ENCODE results near the gene B3GNT2. TPM values are rescaled to one million over a fixed set of nuclear protein-coding genes. Genes with fewer than 3 reads are reported as not detected.
"Not testable (repeated sequence)": the region's sequence is repeated elsewhere in the genome, so short reads cannot be mapped to it uniquely, and the experiment has no call there.

Gene B3GNT2
- total RNA-seq, 1 experiment from 2014 or later = 32.2 TPM

DNA sequence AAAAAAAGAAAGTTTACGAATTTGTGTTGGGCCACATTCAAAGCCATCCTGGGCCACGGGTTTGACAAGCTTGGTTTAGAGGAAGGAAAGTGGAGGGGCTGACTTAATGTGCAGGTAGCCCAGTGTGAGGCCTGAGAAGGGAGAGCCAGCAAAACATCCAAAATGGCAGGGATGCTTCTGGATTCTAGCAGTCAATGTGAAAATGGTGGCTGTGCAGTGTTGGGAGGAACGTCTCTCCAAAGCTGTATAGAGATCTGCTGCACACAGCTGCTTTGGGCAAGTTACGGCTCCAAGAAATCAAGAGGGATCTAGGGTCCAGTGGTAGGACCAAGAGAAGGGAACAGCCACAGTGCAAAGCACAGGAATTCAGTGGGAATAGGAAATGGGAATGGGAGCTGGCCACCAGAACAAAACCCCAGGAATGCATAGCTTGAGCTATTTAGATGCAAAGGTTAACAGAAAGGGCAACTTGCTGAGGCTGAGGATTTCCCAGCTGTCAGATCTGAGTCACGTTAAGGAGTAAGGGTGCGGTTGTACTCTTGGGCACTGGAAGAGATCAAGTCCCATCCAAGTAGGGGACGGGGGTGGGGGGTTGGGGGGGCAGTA lies 70.6 kb downstream of the B3GNT2 start (continued):
- TF ChIP-seq, protein P1, sequence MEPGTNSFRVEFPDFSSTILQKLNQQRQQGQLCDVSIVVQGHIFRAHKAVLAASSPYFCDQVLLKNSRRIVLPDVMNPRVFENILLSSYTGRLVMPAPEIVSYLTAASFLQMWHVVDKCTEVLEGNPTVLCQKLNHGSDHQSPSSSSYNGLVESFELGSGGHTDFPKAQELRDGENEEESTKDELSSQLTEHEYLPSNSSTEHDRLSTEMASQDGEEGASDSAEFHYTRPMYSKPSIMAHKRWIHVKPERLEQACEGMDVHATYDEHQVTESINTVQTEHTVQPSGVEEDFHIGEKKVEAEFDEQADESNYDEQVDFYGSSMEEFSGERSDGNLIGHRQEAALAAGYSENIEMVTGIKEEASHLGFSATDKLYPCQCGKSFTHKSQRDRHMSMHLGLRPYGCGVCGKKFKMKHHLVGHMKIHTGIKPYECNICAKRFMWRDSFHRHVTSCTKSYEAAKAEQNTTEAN (CRISPR knock-in tag; IDR thresholded peaks at IDR 0.05) = no peak

DNA sequence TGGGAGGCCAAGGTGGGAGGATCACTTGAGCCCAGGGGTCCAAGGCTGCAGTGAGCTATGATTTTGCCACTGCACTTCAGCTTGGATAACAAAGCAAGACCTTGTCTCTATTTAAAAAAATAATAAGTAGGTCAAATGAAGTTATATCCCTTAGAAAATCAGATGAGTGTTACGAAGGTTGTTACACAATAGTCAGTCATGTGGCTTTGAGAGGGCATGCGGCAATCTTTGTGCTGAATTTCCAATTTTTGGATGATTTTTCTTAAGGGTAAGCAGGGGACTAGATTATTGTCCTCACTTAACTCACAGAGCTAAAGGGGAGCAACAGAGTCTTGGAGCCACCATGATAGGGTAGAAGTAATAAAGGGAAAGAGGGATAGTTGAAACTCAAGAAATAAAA lies 71.8 kb downstream of the B3GNT2 start:
- H3K4me3 Mint-ChIP-seq = no peak overlapping the region
- H3K27ac Mint-ChIP-seq = no peak overlapping the region
- ATAC-seq = no peak
- H3K9me3 Mint-ChIP-seq = peaks cover 18% of the 10 kb centered on the region
- peaks cover 27% of the 10 kb centered on the region for H3K4me1 Mint-ChIP-seq
- no peaks in the 10 kb centered on the region for H3K27me3 Mint-ChIP-seq (ENCODE audit: low read depth)
- POLR2A ChIA-PET = no interaction called here
- CTCF ChIA-PET = interaction anchor here (0.5 kb wide), 1 partner anchor 179 kb away, joined by 3 read pairs; no protein-coding TSS in a partner anchor
- DNase-seq (ENCODE audit: low spot score) = no peak
- peaks cover 13% of the 10 kb centered on the region for H3K36me3 Mint-ChIP-seq
- TF ChIP-seq SMAD4 (CRISPR knock-in tag; IDR thresholded peaks at IDR 0.05) = no peak
- TF ChIP-seq, protein P2, sequence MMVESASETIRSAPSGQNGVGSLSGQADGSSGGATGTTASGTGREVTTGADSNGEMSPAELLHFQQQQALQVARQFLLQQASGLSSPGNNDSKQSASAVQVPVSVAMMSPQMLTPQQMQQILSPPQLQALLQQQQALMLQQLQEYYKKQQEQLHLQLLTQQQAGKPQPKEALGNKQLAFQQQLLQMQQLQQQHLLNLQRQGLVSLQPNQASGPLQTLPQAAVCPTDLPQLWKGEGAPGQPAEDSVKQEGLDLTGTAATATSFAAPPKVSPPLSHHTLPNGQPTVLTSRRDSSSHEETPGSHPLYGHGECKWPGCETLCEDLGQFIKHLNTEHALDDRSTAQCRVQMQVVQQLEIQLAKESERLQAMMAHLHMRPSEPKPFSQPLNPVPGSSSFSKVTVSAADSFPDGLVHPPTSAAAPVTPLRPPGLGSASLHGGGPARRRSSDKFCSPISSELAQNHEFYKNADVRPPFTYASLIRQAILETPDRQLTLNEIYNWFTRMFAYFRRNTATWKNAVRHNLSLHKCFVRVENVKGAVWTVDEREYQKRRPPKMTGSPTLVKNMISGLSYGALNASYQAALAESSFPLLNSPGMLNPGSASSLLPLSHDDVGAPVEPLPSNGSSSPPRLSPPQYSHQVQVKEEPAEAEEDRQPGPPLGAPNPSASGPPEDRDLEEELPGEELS (CRISPR knock-in tag; IDR thresholded peaks at IDR 0.05) = no peak

GRCh38 chr2:62268681-62269188 lies 72.8 kb downstream of the B3GNT2 start:
- POLR2A ChIA-PET; H3K27me3 Mint-ChIP-seq (ENCODE audit: low read depth); CTCF ChIA-PET; H3K4me3 Mint-ChIP-seq; ATAC-seq; DNase-seq (ENCODE audit: low spot score); H3K27ac Mint-ChIP-seq: not testable (repeated sequence)
- peaks cover 20% of the 10 kb centered on the region for H3K4me1 Mint-ChIP-seq
- H3K36me3 Mint-ChIP-seq = peaks cover 13% of the 10 kb centered on the region
- H3K9me3 Mint-ChIP-seq = peaks cover 18% of the 10 kb centered on the region

GRCh38 chr2:62270728-62271127 lies 74.8 kb downstream of the B3GNT2 start:
- Mint-ChIP-seq H3K9me3 (peaks cover 37% of the 10 kb centered on the region), H3K27me3 (ENCODE audit: low read depth) (peaks cover 5% of the 10 kb centered on the region; the same call in 1 of the 2 replicates), H3K27ac (no peak overlapping the region), H3K36me3 (peaks cover 25% of the 10 kb centered on the region), H3K4me3 (no peak overlapping the region), H3K4me1 (peaks cover 16% of the 10 kb centered on the region)
- CTCF ChIA-PET = no interaction called here
- ATAC-seq (no peak), DNase-seq (ENCODE audit: low spot score) (no peak)
- POLR2A ChIA-PET = no interaction called here
- TF ChIP-seq, protein P3, sequence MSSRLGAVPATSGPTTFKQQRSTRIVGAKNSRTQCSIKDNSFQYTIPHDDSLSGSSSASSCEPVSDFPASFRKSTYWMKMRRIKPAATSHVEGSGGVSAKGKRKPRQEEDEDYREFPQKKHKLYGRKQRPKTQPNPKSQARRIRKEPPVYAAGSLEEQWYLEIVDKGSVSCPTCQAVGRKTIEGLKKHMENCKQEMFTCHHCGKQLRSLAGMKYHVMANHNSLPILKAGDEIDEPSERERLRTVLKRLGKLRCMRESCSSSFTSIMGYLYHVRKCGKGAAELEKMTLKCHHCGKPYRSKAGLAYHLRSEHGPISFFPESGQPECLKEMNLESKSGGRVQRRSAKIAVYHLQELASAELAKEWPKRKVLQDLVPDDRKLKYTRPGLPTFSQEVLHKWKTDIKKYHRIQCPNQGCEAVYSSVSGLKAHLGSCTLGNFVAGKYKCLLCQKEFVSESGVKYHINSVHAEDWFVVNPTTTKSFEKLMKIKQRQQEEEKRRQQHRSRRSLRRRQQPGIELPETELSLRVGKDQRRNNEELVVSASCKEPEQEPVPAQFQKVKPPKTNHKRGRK (CRISPR knock-in tag; IDR thresholded peaks at IDR 0.05; ENCODE audit: borderline replicate concordance) = no peak
- no peak for TF ChIP-seq ZNF317 (CRISPR knock-in tag; IDR thresholded peaks at IDR 0.05; ENCODE audit: borderline replicate concordance, low read depth)
- TF ChIP-seq NFYB (CRISPR knock-in tag; conservative IDR thresholded peaks at IDR 0.05; ENCODE audit: low read depth) = no peak
- no peak for TF ChIP-seq MLX (CRISPR knock-in tag; IDR thresholded peaks at IDR 0.05)
- TF ChIP-seq, protein P4, sequence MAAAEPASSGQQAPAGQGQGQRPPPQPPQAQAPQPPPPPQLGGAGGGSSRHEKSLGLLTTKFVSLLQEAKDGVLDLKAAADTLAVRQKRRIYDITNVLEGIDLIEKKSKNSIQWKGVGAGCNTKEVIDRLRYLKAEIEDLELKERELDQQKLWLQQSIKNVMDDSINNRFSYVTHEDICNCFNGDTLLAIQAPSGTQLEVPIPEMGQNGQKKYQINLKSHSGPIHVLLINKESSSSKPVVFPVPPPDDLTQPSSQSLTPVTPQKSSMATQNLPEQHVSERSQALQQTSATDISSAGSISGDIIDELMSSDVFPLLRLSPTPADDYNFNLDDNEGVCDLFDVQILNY (CRISPR knock-in tag; IDR thresholded peaks at IDR 0.05) = no peak
- TF ChIP-seq GABPB1 (CRISPR knock-in tag; IDR thresholded peaks at IDR 0.05) = no peak
- TF ChIP-seq, protein P5, sequence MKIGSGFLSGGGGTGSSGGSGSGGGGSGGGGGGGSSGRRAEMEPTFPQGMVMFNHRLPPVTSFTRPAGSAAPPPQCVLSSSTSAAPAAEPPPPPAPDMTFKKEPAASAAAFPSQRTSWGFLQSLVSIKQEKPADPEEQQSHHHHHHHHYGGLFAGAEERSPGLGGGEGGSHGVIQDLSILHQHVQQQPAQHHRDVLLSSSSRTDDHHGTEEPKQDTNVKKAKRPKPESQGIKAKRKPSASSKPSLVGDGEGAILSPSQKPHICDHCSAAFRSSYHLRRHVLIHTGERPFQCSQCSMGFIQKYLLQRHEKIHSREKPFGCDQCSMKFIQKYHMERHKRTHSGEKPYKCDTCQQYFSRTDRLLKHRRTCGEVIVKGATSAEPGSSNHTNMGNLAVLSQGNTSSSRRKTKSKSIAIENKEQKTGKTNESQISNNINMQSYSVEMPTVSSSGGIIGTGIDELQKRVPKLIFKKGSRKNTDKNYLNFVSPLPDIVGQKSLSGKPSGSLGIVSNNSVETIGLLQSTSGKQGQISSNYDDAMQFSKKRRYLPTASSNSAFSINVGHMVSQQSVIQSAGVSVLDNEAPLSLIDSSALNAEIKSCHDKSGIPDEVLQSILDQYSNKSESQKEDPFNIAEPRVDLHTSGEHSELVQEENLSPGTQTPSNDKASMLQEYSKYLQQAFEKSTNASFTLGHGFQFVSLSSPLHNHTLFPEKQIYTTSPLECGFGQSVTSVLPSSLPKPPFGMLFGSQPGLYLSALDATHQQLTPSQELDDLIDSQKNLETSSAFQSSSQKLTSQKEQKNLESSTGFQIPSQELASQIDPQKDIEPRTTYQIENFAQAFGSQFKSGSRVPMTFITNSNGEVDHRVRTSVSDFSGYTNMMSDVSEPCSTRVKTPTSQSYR (CRISPR knock-in tag; IDR thresholded peaks at IDR 0.05) = no peak
- TF ChIP-seq, protein P6, sequence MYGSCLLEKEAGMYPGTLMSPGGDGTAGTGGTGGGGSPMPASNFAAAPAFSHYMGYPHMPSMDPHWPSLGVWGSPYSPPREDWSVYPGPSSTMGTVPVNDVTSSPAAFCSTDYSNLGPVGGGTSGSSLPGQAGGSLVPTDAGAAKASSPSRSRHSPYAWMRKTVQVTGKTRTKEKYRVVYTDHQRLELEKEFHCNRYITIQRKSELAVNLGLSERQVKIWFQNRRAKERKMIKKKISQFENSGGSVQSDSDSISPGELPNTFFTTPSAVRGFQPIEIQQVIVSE (CRISPR knock-in tag; IDR thresholded peaks at IDR 0.05; ENCODE audit: borderline replicate concordance) = no peak
- TF ChIP-seq, protein P7, sequence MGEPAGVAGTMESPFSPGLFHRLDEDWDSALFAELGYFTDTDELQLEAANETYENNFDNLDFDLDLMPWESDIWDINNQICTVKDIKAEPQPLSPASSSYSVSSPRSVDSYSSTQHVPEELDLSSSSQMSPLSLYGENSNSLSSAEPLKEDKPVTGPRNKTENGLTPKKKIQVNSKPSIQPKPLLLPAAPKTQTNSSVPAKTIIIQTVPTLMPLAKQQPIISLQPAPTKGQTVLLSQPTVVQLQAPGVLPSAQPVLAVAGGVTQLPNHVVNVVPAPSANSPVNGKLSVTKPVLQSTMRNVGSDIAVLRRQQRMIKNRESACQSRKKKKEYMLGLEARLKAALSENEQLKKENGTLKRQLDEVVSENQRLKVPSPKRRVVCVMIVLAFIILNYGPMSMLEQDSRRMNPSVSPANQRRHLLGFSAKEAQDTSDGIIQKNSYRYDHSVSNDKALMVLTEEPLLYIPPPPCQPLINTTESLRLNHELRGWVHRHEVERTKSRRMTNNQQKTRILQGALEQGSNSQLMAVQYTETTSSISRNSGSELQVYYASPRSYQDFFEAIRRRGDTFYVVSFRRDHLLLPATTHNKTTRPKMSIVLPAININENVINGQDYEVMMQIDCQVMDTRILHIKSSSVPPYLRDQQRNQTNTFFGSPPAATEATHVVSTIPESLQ (CRISPR knock-in tag; IDR thresholded peaks at IDR 0.05) = no peak
- TF ChIP-seq, protein P8, sequence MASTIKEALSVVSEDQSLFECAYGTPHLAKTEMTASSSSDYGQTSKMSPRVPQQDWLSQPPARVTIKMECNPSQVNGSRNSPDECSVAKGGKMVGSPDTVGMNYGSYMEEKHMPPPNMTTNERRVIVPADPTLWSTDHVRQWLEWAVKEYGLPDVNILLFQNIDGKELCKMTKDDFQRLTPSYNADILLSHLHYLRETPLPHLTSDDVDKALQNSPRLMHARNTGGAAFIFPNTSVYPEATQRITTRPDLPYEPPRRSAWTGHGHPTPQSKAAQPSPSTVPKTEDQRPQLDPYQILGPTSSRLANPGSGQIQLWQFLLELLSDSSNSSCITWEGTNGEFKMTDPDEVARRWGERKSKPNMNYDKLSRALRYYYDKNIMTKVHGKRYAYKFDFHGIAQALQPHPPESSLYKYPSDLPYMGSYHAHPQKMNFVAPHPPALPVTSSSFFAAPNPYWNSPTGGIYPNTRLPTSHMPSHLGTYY (CRISPR knock-in tag; IDR thresholded peaks at IDR 0.05) = no peak
- TF ChIP-seq FOXK1 (CRISPR knock-in tag; IDR thresholded peaks at IDR 0.05) = no peak
- no peak for TF ChIP-seq HMGA2 (CRISPR knock-in tag; IDR thresholded peaks at IDR 0.05)

Data from WTC11 (cell line).